HG02884 (cell line): ENCODE measurements around the gene NEK1.
"Not testable (repeated sequence)": the region's sequence is repeated elsewhere in the genome, so short reads cannot be mapped to it uniquely, and the experiment has no call there.

Source experiments
- ATAC-seq: cut with Tn5 transposase; IDR thresholded peaks from one replicate; pipeline ENCODE4 v1.9.1; 2021; ENCODE audit warnings: mild to moderate bottlenecking, moderate library complexity; ENCODE audit not compliant: unreplicated experiment

NEK1 gene

GRCh38 chr4:169437299-169438047, 174.9 kb downstream of the NEK1 start:
- peak; percentile 87 for ATAC-seq

DNA sequence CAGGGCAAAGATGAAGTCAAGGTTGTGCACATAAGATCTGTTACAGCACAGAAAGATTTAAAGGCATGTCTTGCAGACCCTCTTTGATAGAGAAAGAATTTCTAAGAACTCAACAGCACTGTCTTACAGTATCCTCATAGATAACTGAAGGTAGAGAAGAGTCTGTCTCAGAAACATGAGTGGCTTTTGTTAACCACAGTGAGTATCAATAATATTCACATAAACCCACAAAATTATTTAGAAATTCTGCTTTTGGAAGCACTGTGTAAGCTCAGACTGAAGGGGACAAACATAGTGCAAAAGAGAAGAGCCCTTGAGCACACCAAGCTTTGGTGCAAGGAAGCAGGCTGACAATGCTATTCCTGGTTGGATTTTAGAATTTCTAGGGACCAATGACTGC, 175.6 kb downstream of the NEK1 start:
- ATAC-seq = no peak

DNA sequence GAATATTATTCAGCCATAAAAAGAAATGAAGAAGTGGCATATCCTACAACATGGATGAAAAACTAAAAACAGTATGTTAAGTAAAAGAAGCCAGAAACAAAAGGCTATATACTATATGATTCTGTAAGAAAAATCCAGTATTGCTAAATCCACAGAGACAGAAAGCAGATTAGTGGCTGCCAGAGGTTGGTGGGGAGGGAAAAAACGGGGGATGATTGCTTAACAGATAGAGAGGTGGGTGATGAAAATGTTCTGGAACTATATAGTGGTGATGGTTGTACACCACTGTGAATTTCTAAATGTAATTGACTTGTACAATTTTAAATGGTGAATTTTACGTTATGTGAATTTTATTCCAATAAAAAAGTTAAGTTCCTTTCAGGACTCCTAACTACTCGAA, 184.0 kb downstream of the NEK1 start:
- ATAC-seq = no peak

GRCh38 chr4:169427727-169428126, 184.7 kb downstream of the NEK1 start:
- ATAC-seq = not testable (repeated sequence)

GRCh38 chr4:169420291-169420690, 192.1 kb downstream of the NEK1 start:
- no peak for ATAC-seq

- ATAC-seq = no peak
These were observed 193.5 kb downstream of the NEK1 start for GRCh38 chr4:169418846-169419245.

DNA sequence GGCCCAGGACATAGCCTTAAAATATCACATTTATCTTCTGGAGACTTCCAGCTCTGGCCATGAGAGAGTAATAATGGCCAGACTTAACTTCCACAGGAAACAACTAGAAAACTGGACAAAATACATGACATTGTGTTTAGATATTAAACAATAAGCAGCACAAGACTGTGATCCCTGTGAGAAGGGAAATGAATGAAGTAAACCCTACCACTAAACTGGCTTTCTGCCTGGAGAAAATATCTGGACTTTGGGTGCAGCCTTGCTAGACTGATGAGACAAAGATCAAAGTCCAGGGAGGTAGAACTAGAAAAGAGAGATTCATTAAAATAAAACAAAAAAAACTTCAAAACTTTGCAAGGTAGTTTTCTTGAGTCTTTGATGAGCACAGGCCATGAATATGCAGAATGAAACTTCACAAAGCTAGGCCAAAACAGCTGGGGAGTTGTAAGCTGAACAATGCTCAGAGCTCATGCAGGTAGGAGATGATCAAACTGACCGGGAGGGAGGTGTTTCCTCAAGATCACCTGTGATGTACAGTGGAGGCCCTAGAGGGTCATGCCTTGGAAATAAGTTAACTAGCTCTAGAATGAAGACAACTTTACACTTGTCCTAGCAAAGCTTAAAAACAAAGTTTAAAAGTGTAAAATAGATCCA, 194.6 kb downstream of the NEK1 start:
- ATAC-seq = no peak

DNA sequence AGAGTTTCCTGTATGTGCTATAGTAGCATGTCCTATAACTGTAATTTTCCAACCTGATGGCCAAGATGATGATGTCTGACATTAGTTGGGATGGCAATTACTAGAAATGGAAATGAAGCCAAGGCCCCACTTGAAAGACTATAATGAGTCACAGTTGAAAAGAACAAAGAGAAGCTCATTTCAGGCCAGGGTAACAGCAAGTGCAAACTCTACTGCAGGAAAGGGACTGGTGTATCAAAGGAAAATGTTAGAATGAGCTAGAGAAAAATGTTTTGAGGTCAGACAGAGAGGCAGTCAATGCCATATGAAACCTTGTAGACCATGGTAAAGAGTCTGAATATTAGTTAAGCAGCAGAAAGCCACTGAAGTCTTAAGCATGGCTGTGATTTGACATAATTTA, 195.4 kb downstream of the NEK1 start:
- ATAC-seq = peak; percentile 74

DNA sequence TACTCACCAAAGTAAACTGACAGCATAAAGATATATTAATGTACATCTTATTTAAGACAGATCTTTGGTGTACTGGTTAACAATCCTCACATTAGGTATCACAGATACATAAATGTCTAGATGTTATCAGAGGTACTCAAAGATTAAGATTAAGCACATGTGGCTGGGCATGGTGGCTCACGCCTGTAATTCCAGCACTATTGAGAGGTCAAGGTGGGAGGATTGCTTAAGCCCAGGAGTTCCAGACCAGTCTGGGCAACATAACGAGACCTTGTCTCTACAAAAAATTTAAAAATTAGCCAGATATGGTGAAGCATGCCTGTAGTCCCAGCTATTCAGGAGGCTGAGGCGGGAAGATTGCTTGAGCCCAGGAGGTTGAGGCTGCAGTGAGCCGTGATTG, 195.9 kb downstream of the NEK1 start:
- no peak for ATAC-seq

DNA sequence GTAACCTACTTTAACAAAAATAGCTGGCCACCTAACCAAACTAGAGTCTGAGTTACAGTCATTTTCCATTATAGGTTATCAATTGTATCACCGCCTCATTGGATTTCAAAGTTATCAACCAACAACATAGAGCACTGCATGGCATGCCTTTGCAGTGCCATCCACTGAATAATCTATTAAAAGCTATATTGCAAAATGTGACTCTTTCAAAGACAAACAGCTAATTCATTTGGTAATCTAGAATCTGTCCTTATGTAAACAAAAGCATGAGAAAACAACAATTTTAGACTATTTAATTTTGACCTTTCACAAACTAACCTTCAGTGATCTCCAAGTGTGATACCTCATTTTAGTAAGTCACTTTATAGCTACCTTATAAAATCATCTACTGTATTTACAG, 197.5 kb downstream of the NEK1 start:
- ATAC-seq = no peak

- ATAC-seq = no peak
These were observed 200.3 kb downstream of the NEK1 start for GRCh38 chr4:169412046-169412445.

- peak; percentile 98 for ATAC-seq
These were observed 201.3 kb downstream of the NEK1 start for GRCh38 chr4:169410839-169411770.

GRCh38 chr4:169407217-169407845, 205.1 kb downstream of the NEK1 start:
- ATAC-seq = no peak

DNA sequence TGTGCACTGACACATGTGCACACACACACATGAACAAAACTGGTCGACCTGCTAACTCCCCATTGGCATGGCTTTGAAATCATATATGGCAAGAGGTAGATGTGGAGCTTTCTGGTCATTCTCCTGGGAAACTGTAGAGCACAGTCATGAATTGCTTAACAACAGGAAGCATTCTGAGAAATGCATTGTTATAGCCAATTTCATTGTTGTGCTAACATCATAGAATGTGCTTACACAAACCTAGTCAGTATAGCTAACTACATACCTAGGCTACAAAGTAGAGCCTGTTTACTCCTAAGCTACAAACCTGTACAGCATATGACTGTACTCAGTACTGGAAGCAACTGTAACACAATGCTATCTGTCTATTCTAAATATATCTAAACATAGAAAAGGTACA, 207.4 kb downstream of the NEK1 start:
- ATAC-seq = no peak

DNA sequence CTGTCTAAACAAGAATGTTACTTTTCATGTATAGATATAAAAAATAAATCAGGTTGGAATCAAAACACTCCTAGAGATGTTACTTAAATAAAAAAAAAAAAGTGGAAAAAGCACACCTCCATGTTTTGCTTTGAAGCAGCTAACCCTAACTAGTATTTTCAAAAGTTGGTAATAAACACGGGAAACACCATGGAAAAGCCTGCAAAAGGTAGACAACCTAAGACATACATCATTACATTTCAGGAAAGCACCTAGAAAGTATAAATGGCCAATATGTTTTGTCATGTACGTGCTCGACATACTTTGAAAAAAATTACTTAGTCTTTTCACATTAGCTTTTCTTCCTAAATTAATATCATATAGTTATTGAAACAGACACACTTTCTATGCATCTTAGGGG, 211.6 kb downstream of the NEK1 start:
- no peak for ATAC-seq

- ATAC-seq = peak; percentile 69
These were observed 212.2 kb downstream of the NEK1 start for GRCh38 chr4:169399976-169400767.

GRCh38 chr4:169398316-169398715, 214.1 kb downstream of the NEK1 start:
- ATAC-seq = no peak

DNA sequence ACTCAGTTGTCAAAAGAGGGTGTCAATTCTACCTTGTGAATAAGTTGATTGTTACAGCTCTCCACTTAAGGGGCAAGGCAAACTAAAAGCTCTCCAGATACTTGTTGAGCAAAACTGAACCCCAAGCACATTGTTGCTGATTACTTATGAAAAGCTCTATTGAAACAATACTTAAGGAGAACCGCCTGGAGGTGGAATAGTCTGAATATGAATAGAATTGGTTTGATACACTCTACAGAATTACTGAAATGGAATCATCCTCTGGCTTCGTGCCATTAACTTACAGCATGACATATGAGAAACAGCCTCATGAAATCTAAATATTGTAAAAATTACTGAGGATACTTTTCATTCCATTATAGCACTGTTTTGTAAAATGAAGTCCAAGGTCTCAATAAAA, 214.6 kb downstream of the NEK1 start:
- ATAC-seq = no peak

DNA sequence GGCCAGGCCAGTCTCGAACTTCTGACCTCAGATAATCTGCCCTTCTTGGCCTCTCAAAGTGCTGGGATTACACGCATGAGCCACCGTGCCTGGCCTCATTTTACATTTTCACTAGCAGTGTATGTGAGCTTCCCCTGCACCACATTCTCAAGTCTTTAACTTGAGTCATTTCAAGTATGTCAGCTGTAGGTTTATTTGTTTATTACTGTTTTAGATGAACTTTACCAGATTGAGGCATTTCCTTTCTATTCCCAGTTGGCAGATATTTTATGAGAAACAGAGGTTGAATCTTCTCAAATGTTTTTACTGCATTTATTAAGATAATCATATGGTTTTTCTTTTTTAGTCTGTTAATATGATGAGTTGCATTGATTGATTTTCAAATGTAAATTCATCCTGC, 227.0 kb downstream of the NEK1 start:
- no peak for ATAC-seq

- ATAC-seq = no peak
These were observed 227.6 kb downstream of the NEK1 start for GRCh38 chr4:169384779-169385178.
